Measurements from ENCODE around the gene PCDHB13.
"Not testable (repeated sequence)": the region's sequence is repeated elsewhere in the genome, so short reads cannot be mapped to it uniquely, and the experiment has no call there.

GRCh38 chr5:141216035-141216434, 2.3 kb downstream of the PCDHB13 start:
- TF ChIP-seq CTCF, POLR2A (IDR thresholded peaks at IDR 0.05): not testable (repeated sequence)

Measured in prostate gland (tissue), 2 donors.